Right lobe of liver (tissue), 4 donors: Measurements from ENCODE around the gene RIPK4.

Source experiments
- CTCF ChIP-seq, 4 donors: fragments of 200-600 bp in 3 of 4; fragments of 450-650 bp in 1 of 4; IDR thresholded peaks; one replicate each; pipeline versions ENCODE4 v1.5.1 to v1.8.0; 2016 to 2022; ENCODE audit warnings: antibody characterized with exemption in 4 of 4, mild to moderate bottlenecking in 2 of 4
- POLR2A ChIP-seq: fragments of 450-650 bp; IDR thresholded peaks from one replicate; pipeline ENCODE4 v1.6.1; 2017; ENCODE audit warnings: antibody characterized with exemption, mild to moderate bottlenecking
- donor health status: DM: no; HTN: no; CAD: no.
- donor health status: DM: no; HTN: no; CAD: no.
- donor health status: DM: no; HTN: yes; CAD: no.

DNA sequence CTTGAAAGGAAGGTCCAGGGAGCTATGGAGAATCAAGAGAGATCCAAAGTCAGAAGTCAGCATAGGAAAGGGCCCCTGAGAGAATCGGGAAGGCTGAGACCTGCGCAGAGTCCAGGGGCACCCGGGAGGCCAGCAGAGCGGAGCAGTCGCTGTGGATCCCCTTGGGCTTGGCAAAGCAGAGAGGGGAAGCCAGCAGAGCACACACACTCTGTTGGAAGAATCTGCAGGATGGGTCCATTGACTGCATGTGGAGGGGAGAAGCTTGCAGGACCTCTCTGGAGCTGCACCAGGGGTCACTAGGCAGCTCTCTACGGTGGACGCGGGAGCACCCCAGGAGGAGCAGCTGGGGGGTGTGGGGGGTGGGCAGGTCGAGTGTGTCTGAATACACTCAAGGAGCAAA lies 6.4 kb downstream of the RIPK4 start:
- no peak for TF ChIP-seq CTCF (IDR thresholded peaks at IDR 0.05)
- TF ChIP-seq POLR2A, result no peak
